Measurements from ENCODE around the gene LRRN2. TPM values are rescaled to one million over a fixed set of nuclear protein-coding genes. Genes with fewer than 3 reads are reported as not detected.
"Not testable (repeated sequence)": the region's sequence is repeated elsewhere in the genome, so short reads cannot be mapped to it uniquely, and the experiment has no call there.

The LRRN2 gene
- total RNA-seq, 1 donor from 2014 or later, result 4.9 TPM

DNA sequence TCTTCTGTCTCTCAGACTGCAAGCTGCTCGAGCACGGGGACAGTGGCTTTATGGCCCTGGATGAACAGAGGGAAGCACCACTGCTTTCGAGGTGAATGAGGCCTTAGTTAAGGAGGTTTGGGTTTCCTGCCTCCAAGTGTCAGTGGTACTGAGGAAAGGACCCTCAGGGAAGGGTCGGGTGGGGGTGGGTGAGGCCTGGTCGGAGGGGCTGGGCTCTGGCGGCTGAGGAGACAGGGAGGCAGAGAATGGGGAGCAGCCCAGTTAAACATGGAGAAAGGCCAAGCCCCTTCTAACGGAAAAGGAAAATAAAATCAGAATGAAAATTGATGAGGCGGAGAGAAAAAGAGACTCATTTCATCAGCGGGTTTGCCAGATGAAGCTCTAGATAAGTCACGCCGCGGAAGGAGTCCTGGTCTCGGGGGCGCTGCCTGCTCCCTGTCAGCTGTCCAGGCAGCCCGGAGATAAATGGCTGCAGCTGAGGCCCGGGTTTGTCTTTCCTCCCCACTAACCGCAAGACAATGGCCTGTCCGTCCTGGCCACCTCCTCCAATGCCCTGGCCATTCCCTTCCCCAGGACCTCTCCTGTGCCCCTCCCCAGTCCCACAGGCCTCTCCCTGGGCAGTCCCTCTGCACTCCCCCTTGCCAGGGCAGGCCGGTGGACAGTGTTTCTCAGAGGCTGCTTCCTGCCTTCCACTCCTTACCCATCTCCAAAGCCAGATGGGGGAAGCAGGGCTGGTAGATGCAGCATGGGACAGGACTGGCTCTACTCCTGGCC, 55.2 kb downstream of the LRRN2 start:
- Histone ChIP-seq H3K9ac (ENCODE audit: low read length) (no peak overlapping the region), H4K20me1 (ENCODE audit: insufficient read depth, low read length) (no peaks in the 10 kb centered on the region), H2AFZ (ENCODE audit: low read depth, low read length) (no peak overlapping the region), H3K4me2 (ENCODE audit: low read length) (no peak overlapping the region), H3K27me3 (ENCODE audit: insufficient read depth, low read length) (peaks cover 7% of the 10 kb centered on the region), H3K79me2 (ENCODE audit: insufficient read depth, low read length) (no peaks in the 10 kb centered on the region), H3K9me3 (ENCODE audit: insufficient read depth, low read depth, low read length) (no peaks in the 10 kb centered on the region), H3K27ac (ENCODE audit: low read depth, low read length) (no peak overlapping the region), H3K4me3 (ENCODE audit: insufficient read depth, low read depth, low read length) (no peak overlapping the region), H3K36me3 (ENCODE audit: insufficient read depth, low read length) (no peaks in the 10 kb centered on the region), H3K4me1 (ENCODE audit: insufficient read depth, low read length) (no peaks in the 10 kb centered on the region)
- H3K9me3 Mint-ChIP-seq (ENCODE audit: unreplicated experiment), result peaks cover 7% of the 10 kb centered on the region
- peaks cover 5% of the 10 kb centered on the region for H3K36me3 Mint-ChIP-seq (ENCODE audit: low read depth, unreplicated experiment)
- TF ChIP-seq EZH2 (IDR thresholded peaks at IDR 0.05; ENCODE audit: insufficient read depth, low read length), result no peak
- TF ChIP-seq CTCF (IDR thresholded peaks at IDR 0.05; ENCODE audit: insufficient read depth, low read depth, low read length), result no peak
- no peaks in the 10 kb centered on the region for H3K4me1 Mint-ChIP-seq (ENCODE audit: low read depth, unreplicated experiment)
- H3K27ac Mint-ChIP-seq (ENCODE audit: unreplicated experiment), result no peak overlapping the region
- peaks cover 26% of the 10 kb centered on the region for H3K27me3 Mint-ChIP-seq (ENCODE audit: low read depth, unreplicated experiment)
- no peak overlapping the region for H3K4me3 Mint-ChIP-seq (ENCODE audit: unreplicated experiment)
- DNase-seq (ENCODE audit: low read depth) (no peak), FAIRE-seq (no peak)

DNA sequence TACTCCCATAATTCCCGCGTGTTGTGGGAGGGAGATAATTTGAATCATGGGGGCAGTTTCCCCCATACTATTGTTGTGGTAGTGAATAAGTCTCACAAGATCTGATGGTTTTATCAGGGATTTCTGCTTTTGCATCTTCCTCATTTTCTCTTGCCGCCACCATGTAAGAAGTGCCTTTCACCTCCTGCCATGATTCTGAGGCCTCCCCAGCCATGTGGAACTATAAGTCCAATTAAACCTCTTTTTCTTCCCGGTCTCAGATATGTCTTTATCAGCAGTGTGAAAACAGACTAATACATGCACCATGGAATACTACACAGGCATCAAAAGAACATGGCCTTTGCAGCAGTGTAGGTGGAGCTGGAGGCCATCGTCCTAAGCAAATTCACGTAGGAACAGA, 56.1 kb downstream of the LRRN2 start:
- FAIRE-seq; H2AFZ ChIP-seq (ENCODE audit: low read depth, low read length); H3K36me3 ChIP-seq (ENCODE audit: insufficient read depth, low read length); H3K79me2 ChIP-seq (ENCODE audit: insufficient read depth, low read length); H3K4me1 Mint-ChIP-seq (ENCODE audit: low read depth, unreplicated experiment); H3K27ac ChIP-seq (ENCODE audit: low read depth, low read length); H3K9me3 Mint-ChIP-seq (ENCODE audit: unreplicated experiment); H3K36me3 Mint-ChIP-seq (ENCODE audit: low read depth, unreplicated experiment); H3K27ac Mint-ChIP-seq (ENCODE audit: unreplicated experiment); H3K27me3 ChIP-seq (ENCODE audit: insufficient read depth, low read length); H3K9ac ChIP-seq (ENCODE audit: low read length); H3K9me3 ChIP-seq (ENCODE audit: insufficient read depth, low read depth, low read length); H4K20me1 ChIP-seq (ENCODE audit: insufficient read depth, low read length); H3K4me1 ChIP-seq (ENCODE audit: insufficient read depth, low read length); H3K4me2 ChIP-seq (ENCODE audit: low read length); H3K4me3 Mint-ChIP-seq (ENCODE audit: unreplicated experiment); DNase-seq (ENCODE audit: low read depth); H3K4me3 ChIP-seq (ENCODE audit: insufficient read depth, low read depth, low read length): not testable (repeated sequence)
- H3K27me3 Mint-ChIP-seq (ENCODE audit: low read depth, unreplicated experiment), result peaks cover 30% of the 10 kb centered on the region

DNA sequence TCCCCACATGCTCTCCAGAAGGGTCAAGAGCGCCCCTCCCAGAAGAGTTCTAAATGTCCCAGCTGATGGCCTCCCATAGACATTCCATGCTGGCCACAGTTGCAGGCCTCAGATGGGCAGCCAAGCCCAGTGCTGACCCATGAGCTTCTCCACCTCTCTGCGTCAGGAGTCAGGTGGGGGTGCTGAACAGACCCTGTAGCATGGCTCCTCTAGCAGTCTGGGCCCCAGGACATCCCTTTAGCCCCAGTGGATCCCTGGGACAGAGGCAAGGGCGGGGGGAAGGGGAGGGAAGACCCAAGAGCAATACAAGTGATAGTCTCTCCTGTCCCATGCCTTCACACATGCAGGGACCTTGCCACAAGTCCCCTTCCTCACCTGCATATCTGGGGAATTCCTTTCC, 56.7 kb downstream of the LRRN2 start:
- H3K9ac ChIP-seq (ENCODE audit: low read length), result no peak overlapping the region
- no peak overlapping the region for H2AFZ ChIP-seq (ENCODE audit: low read depth, low read length)
- H4K20me1 ChIP-seq (ENCODE audit: insufficient read depth, low read length), result no peaks in the 10 kb centered on the region
- peaks cover 27% of the 10 kb centered on the region for H3K27me3 Mint-ChIP-seq (ENCODE audit: low read depth, unreplicated experiment)
- no peaks in the 10 kb centered on the region for H3K79me2 ChIP-seq (ENCODE audit: insufficient read depth, low read length)
- no peak for FAIRE-seq
- no peak for TF ChIP-seq CTCF (IDR thresholded peaks at IDR 0.05; ENCODE audit: insufficient read depth, low read depth, low read length)
- TF ChIP-seq EZH2 (IDR thresholded peaks at IDR 0.05; ENCODE audit: insufficient read depth, low read length), result no peak
- H3K27ac Mint-ChIP-seq (ENCODE audit: unreplicated experiment), result no peak overlapping the region
- no peak overlapping the region for H3K4me3 ChIP-seq (ENCODE audit: insufficient read depth, low read depth, low read length)
- H3K9me3 Mint-ChIP-seq (ENCODE audit: unreplicated experiment), result peaks cover 5% of the 10 kb centered on the region
- no peaks in the 10 kb centered on the region for H3K36me3 ChIP-seq (ENCODE audit: insufficient read depth, low read length)
- H3K9me3 ChIP-seq (ENCODE audit: insufficient read depth, low read depth, low read length), result no peaks in the 10 kb centered on the region
- peaks cover under 1% of the 10 kb centered on the region for H3K4me1 ChIP-seq (ENCODE audit: insufficient read depth, low read length)
- peaks cover 8% of the 10 kb centered on the region for H3K4me1 Mint-ChIP-seq (ENCODE audit: low read depth, unreplicated experiment)
- H3K27ac ChIP-seq (ENCODE audit: low read depth, low read length), result no peak overlapping the region
- no peak overlapping the region for H3K4me2 ChIP-seq (ENCODE audit: low read length)
- no peak overlapping the region for H3K4me3 Mint-ChIP-seq (ENCODE audit: unreplicated experiment)
- peaks cover 5% of the 10 kb centered on the region for H3K36me3 Mint-ChIP-seq (ENCODE audit: low read depth, unreplicated experiment)
- peaks cover 5% of the 10 kb centered on the region for H3K27me3 ChIP-seq (ENCODE audit: insufficient read depth, low read length)
- DNase-seq (ENCODE audit: low read depth), result no peak

Measured in astrocyte (in vitro differentiated cells and primary cell).